GM18870 (cell line): Measurements from ENCODE around the gene CBX3.
"Not testable (repeated sequence)": the region's sequence is repeated elsewhere in the genome, so short reads cannot be mapped to it uniquely, and the experiment has no call there.

Experiments
- ATAC-seq: cut with Tn5 transposase; IDR thresholded peaks from one replicate; pipeline ENCODE4 v1.9.1; 2021; ENCODE audit warnings: moderate library complexity; ENCODE audit not compliant: unreplicated experiment

CBX3 gene

GRCh38 chr7:26201247-26202018 lies at the start of gene CBX3:
TSS of gene CBX3 (plus strand) at chr7:26201745. CDS start at chr7:26202999, 1,254 bp downstream.
- ATAC-seq = peak; percentile 26

GRCh38 chr7:26151953-26152781 lies 49.4 kb upstream of the CBX3 start, which contains the start of gene NFE2L3:
TSS of gene NFE2L3 (plus strand) at chr7:26152198. CDS start at chr7:26152499, 301 bp downstream.
- peak; percentile 37 for ATAC-seq

GRCh38 chr7:26152782-26153240 lies 48.7 kb upstream of the CBX3 start:
- ATAC-seq = not testable (repeated sequence)

GRCh38 chr7:26153241-26153822 lies 48.2 kb upstream of the CBX3 start:
- no peak for ATAC-seq

- ATAC-seq = no peak
These were observed 47.4 kb upstream of the CBX3 start for GRCh38 chr7:26153823-26154783.

- no peak for ATAC-seq
These were observed 45.8 kb upstream of the CBX3 start for GRCh38 chr7:26155531-26156375.

- ATAC-seq = peak; percentile 46
These were observed 44.8 kb upstream of the CBX3 start for GRCh38 chr7:26156451-26157420.

- ATAC-seq = no peak
These were observed 43.9 kb upstream of the CBX3 start for GRCh38 chr7:26157520-26158105.

- ATAC-seq = no peak
These were observed 42.3 kb upstream of the CBX3 start for GRCh38 chr7:26159243-26159642.

- ATAC-seq = no peak
These were observed 40.6 kb upstream of the CBX3 start for GRCh38 chr7:26160896-26161295.

- no peak for ATAC-seq
These were observed 39.1 kb upstream of the CBX3 start for GRCh38 chr7:26162431-26162830.

- not testable (repeated sequence) for ATAC-seq
These were observed 37.7 kb upstream of the CBX3 start for GRCh38 chr7:26163804-26164203.

- no peak for ATAC-seq
These were observed 35.4 kb upstream of the CBX3 start for GRCh38 chr7:26165950-26166683.

GRCh38 chr7:26166684-26167266 lies 34.8 kb upstream of the CBX3 start:
- no peak for ATAC-seq

- ATAC-seq = peak; percentile 76
These were observed 34.1 kb upstream of the CBX3 start for GRCh38 chr7:26167303-26167934.

- ATAC-seq = no peak
These were observed 33.0 kb upstream of the CBX3 start for GRCh38 chr7:26168458-26169023.
